GM10248 (cell line): ENCODE data around the gene ADAM22.
A peak's percentile ranks its signal among the peaks of the same experiment; 100 is the strongest.
"Not testable (repeated sequence)": the region's sequence is repeated elsewhere in the genome, so short reads cannot be mapped to it uniquely, and the experiment has no call there.

Experiments
- CTCF ChIA-PET: fragments of 300-600 bp; sonication (Branson Sonifier 250); formaldehyde crosslinking; extraction: SDS; loops from one replicate; lab custom pipeline; 2021; ENCODE audit warnings: antibody characterized with exemption; lab: Yijun Ruan, JAX
- POLR2A ChIA-PET: fragments of 350-650 bp; sonication (Branson Sonifier 250); formaldehyde crosslinking; extraction: SDS; loops from one replicate; lab custom pipeline; 2020; ENCODE audit warnings: antibody characterized with exemption; lab: Yijun Ruan, JAX
- DNase-seq: peaks from one replicate; pipeline ENCODE4 v3.0.0; 2012; ENCODE audit errors: extremely low spot score
- TF ChIP-seq, protein P1 (sequence below): IDR thresholded peaks from 2 replicates; pipeline ENCODE4 v1.5.1; 2012; ENCODE audit warnings: mild to moderate bottlenecking, low read depth; ENCODE audit errors: extremely low read depth, missing control alignments, control extremely low read depth

Gene ADAM22

DNA sequence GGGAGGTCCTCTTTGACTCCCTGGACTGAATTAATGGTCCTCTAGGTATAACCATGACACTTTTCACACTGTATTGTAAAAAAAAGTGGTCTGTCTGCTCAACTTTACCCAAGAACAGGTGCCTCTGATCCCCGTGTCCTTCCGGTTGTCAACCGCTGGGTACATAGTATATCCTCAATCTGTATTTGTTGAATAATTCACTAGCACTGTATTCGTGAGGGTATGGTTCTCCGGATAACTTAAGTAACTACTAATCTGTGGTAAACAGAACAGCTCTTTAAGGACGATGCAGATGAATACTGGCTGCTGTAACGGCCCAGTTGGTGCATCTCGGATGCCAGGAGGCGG lies 472 bp upstream of the ADAM22 start:
- POLR2A ChIA-PET, result interaction anchor here (0.7 kb wide), 1 partner anchor 42 kb away, joined by 6 read pairs; no protein-coding TSS in a partner anchor
- CTCF ChIA-PET, result interaction anchor here (0.7 to 2.4 kb wide), 7 partner anchors 9 to 179 kb away, joined by 3 to 10 read pairs (median 3); no protein-coding TSS in a partner anchor
- TF ChIP-seq, protein P1, sequence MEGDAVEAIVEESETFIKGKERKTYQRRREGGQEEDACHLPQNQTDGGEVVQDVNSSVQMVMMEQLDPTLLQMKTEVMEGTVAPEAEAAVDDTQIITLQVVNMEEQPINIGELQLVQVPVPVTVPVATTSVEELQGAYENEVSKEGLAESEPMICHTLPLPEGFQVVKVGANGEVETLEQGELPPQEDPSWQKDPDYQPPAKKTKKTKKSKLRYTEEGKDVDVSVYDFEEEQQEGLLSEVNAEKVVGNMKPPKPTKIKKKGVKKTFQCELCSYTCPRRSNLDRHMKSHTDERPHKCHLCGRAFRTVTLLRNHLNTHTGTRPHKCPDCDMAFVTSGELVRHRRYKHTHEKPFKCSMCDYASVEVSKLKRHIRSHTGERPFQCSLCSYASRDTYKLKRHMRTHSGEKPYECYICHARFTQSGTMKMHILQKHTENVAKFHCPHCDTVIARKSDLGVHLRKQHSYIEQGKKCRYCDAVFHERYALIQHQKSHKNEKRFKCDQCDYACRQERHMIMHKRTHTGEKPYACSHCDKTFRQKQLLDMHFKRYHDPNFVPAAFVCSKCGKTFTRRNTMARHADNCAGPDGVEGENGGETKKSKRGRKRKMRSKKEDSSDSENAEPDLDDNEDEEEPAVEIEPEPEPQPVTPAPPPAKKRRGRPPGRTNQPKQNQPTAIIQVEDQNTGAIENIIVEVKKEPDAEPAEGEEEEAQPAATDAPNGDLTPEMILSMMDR, result no peak
- peak; percentile 11 for DNase-seq

DNA sequence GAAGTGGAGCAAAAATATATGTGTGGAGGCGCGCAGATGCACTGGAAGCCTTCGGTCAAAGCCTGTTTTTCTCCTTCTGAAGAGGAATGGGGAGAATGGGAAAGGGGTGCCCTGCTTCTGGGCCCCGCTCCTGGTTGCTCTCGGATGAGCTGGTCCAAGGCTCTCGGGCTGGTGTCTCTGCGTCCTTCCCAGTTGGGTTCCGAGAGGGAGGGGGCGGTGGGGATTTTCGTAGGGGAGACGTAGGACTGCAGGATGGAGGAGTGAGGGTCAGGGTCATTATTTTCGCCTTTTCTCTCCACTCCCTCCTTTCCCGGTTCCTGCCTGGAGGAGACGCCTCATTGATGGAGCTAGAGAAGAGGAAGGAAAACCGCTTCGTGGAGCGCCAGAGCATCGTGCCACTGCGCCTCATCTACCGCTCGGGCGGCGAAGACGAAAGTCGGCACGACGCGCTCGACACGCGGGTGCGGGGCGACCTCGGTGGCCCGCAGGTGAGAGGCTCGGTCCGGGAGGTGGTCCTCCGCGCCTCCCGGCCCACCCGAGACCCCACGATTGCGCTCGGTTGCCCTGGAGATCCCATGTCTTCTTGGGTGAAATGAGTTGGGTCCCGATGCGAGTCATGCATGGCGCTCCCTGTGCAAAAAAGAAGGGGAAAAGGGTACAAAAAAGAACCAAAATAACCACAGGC lies 790 bp downstream of the ADAM22 start:
- TF ChIP-seq, protein P1, result no peak
- DNase-seq, result peak; percentile 50
- ChIA-PET CTCF (interaction anchor here (1.4 to 2.4 kb wide), 5 partner anchors 10 to 78 kb away, joined by 3 to 10 read pairs (median 5); no protein-coding TSS in a partner anchor), POLR2A (interaction anchor here (0.6 to 0.7 kb wide), 4 partner anchors 9 to 721 kb away, joined by 3 to 5 read pairs (median 4); no protein-coding TSS in a partner anchor)

DNA sequence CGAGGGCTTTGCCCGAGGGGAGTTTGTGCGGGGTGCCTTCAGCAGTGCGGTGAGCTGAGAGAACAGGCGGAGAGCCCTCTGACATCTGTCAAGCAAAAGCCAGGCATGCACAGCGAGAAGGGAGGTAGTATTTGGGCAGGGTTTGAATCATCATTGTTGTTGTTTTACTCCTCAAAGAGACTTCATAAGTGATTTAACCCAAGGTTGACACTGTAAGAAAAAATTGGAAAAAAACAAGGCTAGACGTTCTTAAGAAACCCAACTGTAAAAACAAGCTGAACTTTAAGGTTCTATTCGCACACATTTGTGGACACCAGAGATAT lies 1.3 kb downstream of the ADAM22 start:
- TF ChIP-seq, protein P1, result no peak
- DNase-seq, result no peak
- ChIA-PET CTCF (interaction anchor here (0.7 to 2.4 kb wide), 5 partner anchors 10 to 78 kb away, joined by 3 to 10 read pairs (median 4); no protein-coding TSS in a partner anchor), POLR2A (no interaction called here)

DNA sequence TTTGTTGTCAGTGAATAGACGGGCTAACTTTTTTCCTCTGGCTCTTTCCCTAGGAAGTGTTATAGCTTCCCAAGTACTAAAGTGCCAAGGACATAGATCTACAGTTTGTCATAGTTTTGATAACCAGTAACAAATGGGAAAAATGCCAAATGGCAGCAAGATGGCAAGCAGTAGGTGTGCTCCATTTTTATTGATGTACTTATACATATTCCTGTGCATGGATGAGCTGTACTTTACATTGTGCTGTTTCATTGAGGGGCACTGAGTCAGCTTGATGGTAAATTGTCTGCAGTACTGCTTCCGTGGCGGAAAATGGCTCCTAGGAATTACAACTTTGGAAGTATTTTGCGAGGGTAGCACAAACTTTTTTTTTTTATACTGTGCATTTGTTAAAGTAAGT lies 7.1 kb downstream of the ADAM22 start:
- CTCF ChIA-PET, result interaction anchor here (1.4 kb wide), 1 partner anchor 23 kb away, joined by 3 read pairs; no protein-coding TSS in a partner anchor
- DNase-seq, result no peak
- POLR2A ChIA-PET, result no interaction called here
- TF ChIP-seq, protein P1, result no peak

DNA sequence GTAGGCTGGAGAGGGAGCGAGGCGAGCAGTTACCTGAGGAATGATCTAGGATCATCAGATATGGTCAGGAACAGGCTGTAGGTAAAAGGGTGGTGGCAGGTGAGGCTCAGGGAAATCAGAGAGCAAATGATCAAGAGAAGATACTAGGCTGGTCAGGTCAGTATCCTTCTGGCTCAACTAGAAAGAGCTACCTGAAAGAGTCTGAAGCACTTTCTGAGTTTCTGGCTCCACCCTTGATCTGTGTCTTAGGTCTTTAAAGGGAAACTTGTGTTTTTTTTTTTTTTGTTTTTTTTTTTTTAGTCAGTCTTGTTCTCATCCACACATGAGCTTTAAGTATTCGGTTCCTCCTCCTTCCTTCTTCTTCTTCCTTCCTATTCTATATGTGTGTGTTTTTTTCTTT lies 10.5 kb downstream of the ADAM22 start:
- ChIA-PET CTCF (interaction anchor here (1.2 to 1.6 kb wide), 5 partner anchors 10 to 47 kb away, joined by 3 to 7 read pairs (median 3); partner anchors contain the start of gene ADAM22), POLR2A (interaction anchor here (0.6 kb wide), 3 partner anchors 31 to 1136 kb away, joined by 3 read pairs; no protein-coding TSS in a partner anchor)
- DNase-seq, result no peak
- TF ChIP-seq, protein P1, result no peak

DNA sequence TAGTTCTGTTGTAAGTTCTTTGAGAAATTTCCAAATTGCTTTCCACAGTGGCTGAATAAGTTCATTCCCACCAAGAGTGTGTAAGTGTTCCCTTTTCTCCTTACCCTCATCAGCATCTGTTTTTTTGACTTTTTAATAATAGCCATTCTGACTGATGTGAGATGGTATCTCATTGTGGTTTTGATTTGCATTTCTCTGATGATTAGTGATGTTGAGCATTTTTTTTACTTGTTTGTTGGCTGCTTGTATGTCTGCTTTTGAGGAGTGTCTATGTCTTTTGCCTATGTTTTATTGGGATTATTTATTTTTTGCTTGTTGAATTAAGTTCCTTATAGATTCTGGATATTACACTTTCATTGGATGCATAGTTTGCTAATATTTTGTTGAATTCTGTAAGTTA lies 11.9 kb downstream of the ADAM22 start:
- POLR2A ChIA-PET, CTCF ChIA-PET, DNase-seq: not testable (repeated sequence)

DNA sequence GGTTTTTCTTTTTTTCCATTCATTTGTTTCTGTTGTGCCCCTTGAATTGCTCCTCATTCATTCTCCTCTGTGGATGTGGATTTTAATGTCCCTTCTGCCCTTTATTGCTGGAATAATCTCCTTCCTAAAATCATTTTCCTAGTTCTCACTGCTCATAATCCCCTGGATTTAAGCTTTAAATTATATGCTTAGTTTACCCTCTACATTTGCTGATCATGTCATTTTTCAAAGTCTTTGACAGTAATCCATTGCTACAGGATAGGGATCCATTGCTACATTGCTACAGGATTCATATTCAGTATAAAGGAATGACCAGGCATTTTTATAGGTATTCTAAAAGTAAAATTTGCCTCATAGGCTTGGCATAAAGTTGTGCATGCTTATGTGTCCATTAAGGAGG lies 14.3 kb downstream of the ADAM22 start:
- ChIA-PET CTCF (interaction anchor here (1.0 to 2.6 kb wide), 3 partner anchors 11 to 221 kb away, joined by 3 to 9 read pairs (median 4); partner anchors contain the start of gene ADAM22), POLR2A (no interaction called here)
- no peak for DNase-seq
- TF ChIP-seq, protein P1, result no peak
